ENCODE measurements around the gene NES.
"Not testable (repeated sequence)": the region's sequence is repeated elsewhere in the genome, so short reads cannot be mapped to it uniquely, and the experiment has no call there.

The NES gene

GRCh38 chr1:156643049-156643777 is 34.0 kb downstream of the NES start:
- no peak for DNase-seq

- DNase-seq: no peak
These were observed 34.8 kb downstream of the NES start for GRCh38 chr1:156642265-156643048.

GRCh38 chr1:156641761-156642264 is 35.4 kb downstream of the NES start, which contains the start of gene BCAN:
BCAN (plus strand) TSS chr1:156642117; CDS start chr1:156646055, 3,938 bp downstream.
- no peak for DNase-seq

- no peak for DNase-seq
These were observed 36.1 kb downstream of the NES start for GRCh38 chr1:156640842-156641706.

GRCh38 chr1:156639601-156640101 is 37.6 kb downstream of the NES start:
- no peak for DNase-seq

GRCh38 chr1:156638189-156638985 is 38.8 kb downstream of the NES start:
- no peak for DNase-seq

- no peak for DNase-seq
These were observed 44.9 kb downstream of the NES start for GRCh38 chr1:156632355-156632754.

GRCh38 chr1:156631152-156631551 is 46.1 kb downstream of the NES start:
- not testable (repeated sequence) for DNase-seq

GRCh38 chr1:156629823-156630449 is 47.3 kb downstream of the NES start:
- DNase-seq: no peak

GRCh38 chr1:156627313-156627880 is 49.8 kb downstream of the NES start:
- DNase-seq: peak; percentile 63

- DNase-seq: no peak
These were observed 51.1 kb downstream of the NES start for GRCh38 chr1:156626079-156626438.

- DNase-seq: no peak
These were observed 51.6 kb downstream of the NES start for GRCh38 chr1:156625436-156626078.

GRCh38 chr1:156624814-156625435 is 52.3 kb downstream of the NES start:
- DNase-seq: no peak

GRCh38 chr1:156623946-156624813 is 53.0 kb downstream of the NES start:
- peak; percentile 48 for DNase-seq

- no peak for DNase-seq
These were observed 54.5 kb downstream of the NES start for GRCh38 chr1:156622581-156623297.

GRCh38 chr1:156619582-156619955 is 57.6 kb downstream of the NES start:
- no peak for DNase-seq

- DNase-seq: no peak
These were observed 58.2 kb downstream of the NES start, which contains the start of gene HAPLN2 for GRCh38 chr1:156618853-156619581. HAPLN2 (plus strand) TSS chr1:156619415; CDS start chr1:156623491, 4,076 bp downstream.
